GM10266 (cell line): ENCODE measurements around the gene CCDC187.

Experiments used
- DNase-seq: peaks from one replicate; pipeline ENCODE4 v3.0.0; 2012; ENCODE audit errors: extremely low spot score
- TF ChIP-seq, protein P1 (sequence below): IDR thresholded peaks from 2 replicates; pipeline ENCODE4 v1.5.1; 2012; ENCODE audit warnings: mild to moderate bottlenecking, low read depth; ENCODE audit not compliant: control insufficient read depth, insufficient read depth; ENCODE audit errors: missing control alignments

CCDC187 gene

GRCh38 chr9:136294437-136294836 lies 9.5 kb downstream of the CCDC187 start:
- TF ChIP-seq, protein P1, sequence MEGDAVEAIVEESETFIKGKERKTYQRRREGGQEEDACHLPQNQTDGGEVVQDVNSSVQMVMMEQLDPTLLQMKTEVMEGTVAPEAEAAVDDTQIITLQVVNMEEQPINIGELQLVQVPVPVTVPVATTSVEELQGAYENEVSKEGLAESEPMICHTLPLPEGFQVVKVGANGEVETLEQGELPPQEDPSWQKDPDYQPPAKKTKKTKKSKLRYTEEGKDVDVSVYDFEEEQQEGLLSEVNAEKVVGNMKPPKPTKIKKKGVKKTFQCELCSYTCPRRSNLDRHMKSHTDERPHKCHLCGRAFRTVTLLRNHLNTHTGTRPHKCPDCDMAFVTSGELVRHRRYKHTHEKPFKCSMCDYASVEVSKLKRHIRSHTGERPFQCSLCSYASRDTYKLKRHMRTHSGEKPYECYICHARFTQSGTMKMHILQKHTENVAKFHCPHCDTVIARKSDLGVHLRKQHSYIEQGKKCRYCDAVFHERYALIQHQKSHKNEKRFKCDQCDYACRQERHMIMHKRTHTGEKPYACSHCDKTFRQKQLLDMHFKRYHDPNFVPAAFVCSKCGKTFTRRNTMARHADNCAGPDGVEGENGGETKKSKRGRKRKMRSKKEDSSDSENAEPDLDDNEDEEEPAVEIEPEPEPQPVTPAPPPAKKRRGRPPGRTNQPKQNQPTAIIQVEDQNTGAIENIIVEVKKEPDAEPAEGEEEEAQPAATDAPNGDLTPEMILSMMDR: no peak
- DNase-seq: no peak

DNA sequence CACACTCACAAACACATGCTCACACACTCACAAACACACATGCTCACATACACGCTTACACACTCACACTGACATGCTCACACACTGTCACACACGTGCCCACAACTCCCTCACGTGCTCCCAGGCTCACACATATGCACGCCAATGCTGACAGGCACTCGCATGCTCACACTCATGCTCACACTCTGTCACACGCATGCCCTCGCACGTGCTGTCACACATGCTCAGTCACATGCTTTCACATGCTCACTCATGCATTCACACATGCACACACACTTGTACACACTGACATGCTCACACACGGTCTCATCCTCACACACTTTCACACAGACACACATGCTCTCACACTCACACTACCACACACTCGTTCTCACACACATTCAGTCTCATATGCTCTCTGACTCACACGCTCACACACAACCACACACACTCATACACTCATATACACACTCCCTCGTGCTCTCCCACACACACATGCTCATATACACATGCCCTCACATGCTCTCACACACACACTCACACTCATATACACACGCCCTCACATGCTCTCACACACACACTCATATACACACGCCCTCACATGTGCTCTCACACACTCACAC lies 10.3 kb downstream of the CCDC187 start:
- DNase-seq: no peak
- TF ChIP-seq, protein P1: no peak

DNA sequence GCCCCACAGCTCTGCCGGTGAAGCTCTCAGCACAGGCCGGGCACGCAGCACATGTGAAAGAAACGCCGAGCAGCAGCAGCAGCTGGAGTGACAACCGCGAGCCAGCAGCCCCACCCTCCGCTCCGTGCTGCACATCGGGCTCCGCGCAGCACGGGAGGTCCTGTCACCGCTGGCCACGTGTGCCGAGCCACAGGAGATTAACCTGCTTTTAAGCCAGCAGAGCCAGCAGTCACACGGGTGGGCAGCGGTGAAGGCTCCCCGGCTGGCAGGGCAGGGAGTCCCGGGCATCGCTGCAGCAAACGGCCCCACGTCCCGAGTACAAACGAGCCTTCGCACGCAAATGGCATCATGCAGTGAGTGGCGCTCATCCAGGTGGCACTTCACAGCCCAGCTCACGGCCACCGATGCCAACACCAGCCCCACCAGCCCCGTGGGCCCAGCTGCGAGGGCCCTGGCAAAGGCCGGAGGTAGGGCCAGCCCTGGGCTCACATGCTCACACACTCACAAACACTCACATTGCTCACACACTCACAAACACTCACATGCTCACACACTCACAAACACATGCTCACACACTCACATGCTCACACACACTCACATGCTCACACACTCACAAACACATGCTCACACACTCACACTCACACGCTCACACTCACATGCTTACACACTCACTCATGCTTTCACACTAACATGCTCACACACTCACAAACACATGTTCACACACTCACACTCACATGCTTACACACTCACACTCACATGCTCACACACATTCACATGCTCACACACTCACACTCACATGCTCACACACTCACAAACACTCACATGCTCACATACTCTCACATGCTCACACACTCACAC lies 11.1 kb downstream of the CCDC187 start:
- TF ChIP-seq, protein P1: no peak
- no peak for DNase-seq

GRCh38 chr9:136292026-136292538 lies 11.8 kb downstream of the CCDC187 start:
- TF ChIP-seq, protein P1: no peak
- no peak for DNase-seq

DNA sequence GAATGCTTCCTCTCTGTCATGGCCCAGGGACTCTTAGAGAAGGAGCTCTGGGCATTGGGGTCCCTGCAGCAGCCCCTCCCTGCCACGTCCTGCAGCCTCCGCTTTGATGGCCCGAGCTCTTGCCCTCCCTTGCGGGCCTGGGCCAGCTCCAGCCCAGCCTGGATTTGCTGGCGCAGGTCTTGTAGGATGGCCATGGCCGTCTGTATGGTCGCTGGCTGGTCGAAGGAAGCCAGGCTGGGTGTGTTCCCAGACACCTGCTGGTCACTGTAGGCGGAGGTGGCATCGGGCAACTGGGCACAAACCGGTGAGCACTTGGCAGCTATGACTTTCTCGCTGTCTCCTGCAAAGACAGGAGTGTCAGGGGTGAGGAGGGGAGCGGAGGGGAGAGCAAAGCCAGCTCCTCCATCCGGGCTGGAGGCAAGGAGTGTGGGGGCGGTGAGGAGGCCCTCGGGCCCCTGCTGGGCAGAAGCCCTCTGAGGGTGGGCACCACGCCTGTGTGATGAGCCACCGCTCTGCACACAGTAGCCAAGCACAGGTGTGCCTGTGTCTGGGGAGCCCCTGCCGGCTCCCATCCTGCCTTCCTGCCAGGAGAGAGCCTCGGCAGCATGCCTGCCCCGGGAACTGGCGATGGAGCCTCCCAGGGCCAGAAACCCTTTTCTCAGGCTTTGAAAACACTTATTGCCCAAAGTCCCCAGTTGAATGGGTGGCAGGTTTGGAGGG lies 12.4 kb downstream of the CCDC187 start:
- no peak for DNase-seq
- TF ChIP-seq, protein P1: no peak

DNA sequence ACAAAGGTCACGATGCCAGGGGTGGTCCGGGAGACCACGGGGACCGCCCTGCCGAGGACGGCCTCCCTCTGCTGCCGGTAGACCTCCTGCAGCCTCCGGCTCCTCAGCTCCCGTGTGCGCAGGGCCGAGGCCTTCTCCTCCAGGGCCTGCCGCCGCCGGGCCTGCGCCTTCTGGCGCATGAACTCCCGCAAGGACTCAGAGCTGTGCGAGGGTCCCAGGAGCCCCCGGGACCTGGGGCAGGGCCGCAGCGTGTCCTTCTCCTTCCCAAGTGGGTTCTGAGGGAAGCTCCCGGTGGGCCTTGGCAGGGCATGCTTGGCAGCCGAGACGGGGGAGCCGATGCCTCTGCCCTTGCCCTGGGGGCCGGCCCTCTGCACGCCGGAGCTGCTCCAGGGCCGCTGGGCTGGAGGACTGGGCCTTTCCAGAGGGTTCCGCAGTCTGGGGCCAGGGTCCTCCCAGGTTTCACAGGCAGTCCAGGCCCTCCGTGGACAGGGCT lies 13.3 kb downstream of the CCDC187 start:
- no peak for DNase-seq
- TF ChIP-seq, protein P1: no peak
